Measurements from ENCODE around the gene CHST13. TPM values are rescaled to one million over a fixed set of nuclear protein-coding genes. Genes with fewer than 3 reads are reported as not detected.

Gene CHST13
- total RNA-seq, 1 experiment from 2014 or later: not detected

DNA sequence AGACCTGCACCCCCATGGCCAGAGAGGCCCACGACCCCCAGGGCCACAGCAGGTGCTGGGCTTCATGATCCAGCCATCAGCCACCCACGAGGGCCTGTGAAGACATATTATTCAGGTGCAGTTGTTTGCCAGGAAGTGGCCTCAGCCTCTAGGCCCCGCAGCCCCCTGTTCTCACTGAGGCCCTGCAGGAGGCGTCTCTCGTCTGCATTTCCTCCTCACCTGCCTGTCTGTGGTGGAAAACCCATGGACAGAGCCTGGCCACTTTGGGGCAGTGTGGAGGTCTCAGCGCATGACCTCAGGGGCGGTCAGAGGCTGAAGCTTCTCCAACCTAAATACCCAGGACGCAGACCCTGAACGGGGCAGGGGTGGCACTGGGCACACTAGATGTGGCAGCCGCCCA lies 25.0 kb upstream of the CHST13 start:
- Histone ChIP-seq H3K36me3 (ENCODE audit: low read depth, low read length) (no peaks in the 10 kb centered on the region), H3K9me3 (ENCODE audit: low read length) (no peaks in the 10 kb centered on the region), H3K9ac (ENCODE audit: low read length) (no peak overlapping the region), H3K79me2 (ENCODE audit: low read length) (no peaks in the 10 kb centered on the region), H3K4me3 (ENCODE audit: low read length) (no peak overlapping the region), H3F3A (ENCODE audit: low read length, unreplicated experiment) (no peaks in the 10 kb centered on the region), H3K27me3 (ENCODE audit: low read length) (no peaks in the 10 kb centered on the region), H4K20me1 (ENCODE audit: low read length) (no peaks in the 10 kb centered on the region), H3K4me2 (ENCODE audit: low read length) (no peak overlapping the region), H3K27ac (ENCODE audit: low read length) (no peak overlapping the region), H3K4me1 (ENCODE audit: insufficient read depth, low read length) (no peaks in the 10 kb centered on the region; the same call in 1 of the 2 replicates), H2AFZ (ENCODE audit: low read length) (no peak overlapping the region), H3K9me2 (replicated peaks; ENCODE audit: low read length) (no peaks in the 10 kb centered on the region)
- DNase-seq (no peak), ATAC-seq (no peak)
- BruUV-seq (replicated peaks): no TSS peak
- POLR2A ChIA-PET (ENCODE audit: unreplicated experiment): no interaction called here
- TF ChIP-seq EZH2 (IDR thresholded peaks at IDR 0.05; ENCODE audit: low read length, unreplicated experiment): no peak
- no peak for TF ChIP-seq CTCF (conservative IDR thresholded peaks at IDR 0.05; ENCODE audit: low read depth, low read length)
- TF ChIP-seq EZH2phosphoT487 (IDR thresholded peaks at IDR 0.05; ENCODE audit: borderline replicate concordance, low read length): no peak
- CTCF ChIA-PET: no interaction called here
- intact Hi-C loops (cut with micrococcal nuclease): no loop called here

GRCh38 chr3:126499401-126499800 lies 24.6 kb upstream of the CHST13 start:
- H4K20me1 ChIP-seq (ENCODE audit: low read length): no peaks in the 10 kb centered on the region
- TF ChIP-seq EZH2phosphoT487 (IDR thresholded peaks at IDR 0.05; ENCODE audit: borderline replicate concordance, low read length): no peak
- TF ChIP-seq CTCF (conservative IDR thresholded peaks at IDR 0.05; ENCODE audit: low read depth, low read length): no peak
- no peak for TF ChIP-seq EZH2 (IDR thresholded peaks at IDR 0.05; ENCODE audit: low read length, unreplicated experiment)
- ChIA-PET POLR2A (ENCODE audit: unreplicated experiment) (no interaction called here), CTCF (no interaction called here)
- no peak overlapping the region for H3K4me3 ChIP-seq (ENCODE audit: low read length)
- DNase-seq (no peak), ATAC-seq (no peak)
- no peak overlapping the region for H3K27ac ChIP-seq (ENCODE audit: low read length)
- H3K9ac ChIP-seq (ENCODE audit: low read length): no peak overlapping the region
- no peaks in the 10 kb centered on the region for H3F3A ChIP-seq (ENCODE audit: low read length, unreplicated experiment)
- no peaks in the 10 kb centered on the region; the same call in 1 of the 2 replicates for H3K4me1 ChIP-seq (ENCODE audit: insufficient read depth, low read length)
- intact Hi-C loops (cut with micrococcal nuclease): no loop called here
- no peaks in the 10 kb centered on the region for H3K36me3 ChIP-seq (ENCODE audit: low read depth, low read length)
- BruUV-seq (replicated peaks): no TSS peak
- no peak overlapping the region for H2AFZ ChIP-seq (ENCODE audit: low read length)
- no peaks in the 10 kb centered on the region for H3K27me3 ChIP-seq (ENCODE audit: low read length)
- H3K79me2 ChIP-seq (ENCODE audit: low read length): no peaks in the 10 kb centered on the region
- no peak overlapping the region for H3K4me2 ChIP-seq (ENCODE audit: low read length)
- no peaks in the 10 kb centered on the region for H3K9me3 ChIP-seq (ENCODE audit: low read length)
- no peaks in the 10 kb centered on the region for H3K9me2 ChIP-seq (replicated peaks; ENCODE audit: low read length)

GRCh38 chr3:126500016-126500415 lies 23.9 kb upstream of the CHST13 start:
- no peak overlapping the region for H3K4me2 ChIP-seq (ENCODE audit: low read length)
- no peak for ATAC-seq
- CTCF ChIA-PET: no interaction called here

More at GRCh38 chr3:126500016-126500415, 23.9 kb upstream of the CHST13 start:
- Histone ChIP-seq H3K4me1 (ENCODE audit: insufficient read depth, low read length) (no peaks in the 10 kb centered on the region; the same call in 1 of the 2 replicates), H3K9me2 (replicated peaks; ENCODE audit: low read length) (no peaks in the 10 kb centered on the region), H3K27me3 (ENCODE audit: low read length) (no peaks in the 10 kb centered on the region), H3K9me3 (ENCODE audit: low read length) (no peaks in the 10 kb centered on the region), H3K36me3 (ENCODE audit: low read depth, low read length) (no peaks in the 10 kb centered on the region), H3K4me3 (ENCODE audit: low read length) (no peak overlapping the region), H3F3A (ENCODE audit: low read length, unreplicated experiment) (no peaks in the 10 kb centered on the region), H3K79me2 (ENCODE audit: low read length) (no peaks in the 10 kb centered on the region), H3K9ac (ENCODE audit: low read length) (no peak overlapping the region), H3K27ac (ENCODE audit: low read length) (no peak overlapping the region), H4K20me1 (ENCODE audit: low read length) (no peaks in the 10 kb centered on the region), H2AFZ (ENCODE audit: low read length) (no peak overlapping the region)
- BruUV-seq (replicated peaks): no TSS peak
- intact Hi-C loops (cut with micrococcal nuclease): no loop called here
- TF ChIP-seq EZH2 (IDR thresholded peaks at IDR 0.05; ENCODE audit: low read length, unreplicated experiment) (no peak), CTCF (conservative IDR thresholded peaks at IDR 0.05; ENCODE audit: low read depth, low read length) (no peak), EZH2phosphoT487 (IDR thresholded peaks at IDR 0.05; ENCODE audit: borderline replicate concordance, low read length) (no peak)
- no peak for DNase-seq
- POLR2A ChIA-PET (ENCODE audit: unreplicated experiment): no interaction called here
